GM12873 (cell line): ENCODE results near the gene TNFSF9.

ENCODE experiments used
- CTCF ChIP-seq: IDR thresholded peaks from 2 replicates; pipeline ENCODE4 v1.5.1; 2012; ENCODE audit warnings: low read depth, mild to moderate bottlenecking, moderate library complexity, low read length, control low read depth; ENCODE audit not compliant: insufficient read depth; ENCODE audit errors: missing control alignments

The TNFSF9 gene

GRCh38 chr19:6530386-6531162 lies at the start of gene TNFSF9:
TSS of gene TNFSF9 (plus strand) at chr19:6531026. CDS start at chr19:6531037, 11 bp downstream.
- TF ChIP-seq CTCF: no peak

- TF ChIP-seq CTCF: peak; percentile 57
Observed at GRCh38 chr19:6481541-6482342, 49.1 kb upstream of the TNFSF9 start, which contains the start of gene DENND1C. TSS of gene DENND1C (minus strand) at chr19:6481787. CDS start at chr19:6481695, 92 bp downstream.

- no peak for TF ChIP-seq CTCF
Observed at GRCh38 chr19:6482343-6482686, 48.5 kb upstream of the TNFSF9 start.

GRCh38 chr19:6483235-6483634 lies 47.6 kb upstream of the TNFSF9 start:
- TF ChIP-seq CTCF: no peak

- no peak for TF ChIP-seq CTCF
Observed at GRCh38 chr19:6484230-6484629, 46.6 kb upstream of the TNFSF9 start.

- TF ChIP-seq CTCF: no peak
Observed at GRCh38 chr19:6484831-6485230, 46.0 kb upstream of the TNFSF9 start.
